GM12878 (cell line): ENCODE measurements around the gene ROBO1. TPM values are rescaled to one million over a fixed set of nuclear protein-coding genes. Genes with fewer than 3 reads are reported as not detected.

Experiments
- ATAC-seq: fragments of 200-7000 bp; cut with Tn5 transposase; 3 replicates; pipeline ENCODE4 v1.9.1; 2020; ENCODE audit warnings: mild to moderate bottlenecking, moderate library complexity
- BruUV-seq: library from RNA; stranded (reverse); fragments of 400-500 nt; replicated peaks from 2 replicates; lab custom pipeline; 2021; lab: Mats Ljungman, UMichigan
- CTCF ChIA-PET: fragments of 300-600 bp; sonication (Branson Sonifier 250); formaldehyde crosslinking; extraction: SDS; loops from one replicate; lab custom pipeline; 2021; ENCODE audit warnings: inconsistent platforms; lab: Yijun Ruan, JAX
- POLR2A ChIA-PET: fragments of 350-600 bp; formaldehyde crosslinking; extraction: SDS; loops from one replicate; lab custom pipeline; 2021; ENCODE audit warnings: inconsistent platforms; lab: Charles Lee
- RAD21 ChIA-PET: fragments of 300-600 bp; sonication (Branson Sonifier 250); formaldehyde crosslinking; loops from one replicate; lab custom pipeline; 2023; ENCODE audit warnings: antibody characterized with exemption; ENCODE audit not compliant: unreplicated experiment; lab: Charles Lee
- SMC1A ChIA-PET: fragments of 300-600 bp; sonication (Branson Sonifier 250); formaldehyde crosslinking; loops from one replicate; lab custom pipeline; 2023; ENCODE audit not compliant: unreplicated experiment, uncharacterized antibody; lab: Charles Lee
- DNase-seq: peaks from one replicate; pipeline ENCODE4 v3.0.0-alpha.2; 2011; ENCODE audit warnings: low read depth, low spot score
- FAIRE-seq: peaks from 3 replicates; lab custom pipeline; 2011; peaks lifted over from hg19 to GRCh38; lab: Jason Lieb, UNC
- H2AFZ ChIP-seq: 2 replicates; pipeline ENCODE4 v1.6.0; 2011; ENCODE audit warnings: low read depth, low read length, control low read depth; ENCODE audit not compliant: control insufficient read depth
- H3K27ac ChIP-seq: 2 replicates; pipeline ENCODE4 v1.5.1; 2011; ENCODE audit warnings: control low read depth; ENCODE audit not compliant: control insufficient read depth, insufficient read depth
- H3K27me3 ChIP-seq, 2 experiments: replicated peaks in 1 of 2; 2 replicates each; pipeline versions ENCODE4 v1.6.0 to v1.6.1; 2011; ENCODE audit warnings: low read length in 1 of 2; ENCODE audit not compliant: control insufficient read depth in 2 of 2, insufficient read depth in 2 of 2
- H3K36me3 ChIP-seq, 2 experiments: 2 replicates each; pipeline ENCODE4 v1.5.1; 2011; ENCODE audit warnings: low read length in 1 of 2; ENCODE audit not compliant: control insufficient read depth in 2 of 2, insufficient read depth in 2 of 2
- H3K4me1 ChIP-seq: 2 replicates; pipeline ENCODE4 v1.6.1; 2011; ENCODE audit warnings: mild to moderate bottlenecking, low read length, moderate library complexity, mixed read lengths; ENCODE audit not compliant: control insufficient read depth, insufficient read depth
- H3K4me2 ChIP-seq: 2 replicates; pipeline ENCODE4 v1.6.0; 2011; ENCODE audit warnings: control low read depth; ENCODE audit not compliant: control insufficient read depth, insufficient read depth
- H3K4me3 ChIP-seq: fragments of 200-600 bp; sonication (generic); 2 replicates; pipeline ENCODE4 v1.5.1; 2016
- H3K79me2 ChIP-seq: 2 replicates; pipeline ENCODE4 v1.6.0; 2011; ENCODE audit warnings: low read length; ENCODE audit not compliant: control insufficient read depth, insufficient read depth
- H3K9ac ChIP-seq: 2 replicates; pipeline ENCODE4 v1.8.0; 2011; ENCODE audit warnings: low read length, control low read depth, mixed read lengths; ENCODE audit not compliant: control insufficient read depth, insufficient read depth
- H3K9me3 ChIP-seq: replicated peaks from 3 replicates; pipeline ENCODE4 v1.5.1; 2011; ENCODE audit warnings: mild to moderate bottlenecking, low read length; ENCODE audit not compliant: control insufficient read depth, insufficient read depth
- H4K20me1 ChIP-seq: 2 replicates; pipeline ENCODE4 v1.6.0; 2011; ENCODE audit not compliant: control insufficient read depth, insufficient read depth
- CBX3 ChIP-seq: fragments of 200-600 bp; sonication (generic); IDR thresholded peaks from 2 replicates; pipeline ENCODE4 v1.6.1; 2016; ENCODE audit warnings: low read depth, borderline replicate concordance
- CHD2 ChIP-seq: IDR thresholded peaks from 2 replicates; pipeline ENCODE4 v1.6.1; 2011; ENCODE audit warnings: low read depth, low read length, improper control_type of control experiment, borderline replicate concordance
- EP300 ChIP-seq, 2 experiments: fragments of 150-350 bp in 1 of 2; IDR thresholded peaks; 2 replicates each; pipeline ENCODE4 v1.6.1; 2011 to 2012; ENCODE audit warnings: low read depth in 2 of 2, low read length in 2 of 2, borderline replicate concordance in 1 of 2, improper control_type of control experiment in 1 of 2, inconsistent platforms in 1 of 2; ENCODE audit not compliant: control insufficient read depth in 1 of 2
- SREBF2 ChIP-seq: IDR thresholded peaks from 2 replicates; pipeline ENCODE4 v1.6.1; 2012; ENCODE audit warnings: mild to moderate bottlenecking, low read length
- TARDBP ChIP-seq: IDR thresholded peaks from 2 replicates; pipeline ENCODE4 v1.6.1; 2016; ENCODE audit warnings: borderline replicate concordance
- YBX1 ChIP-seq: fragments of 450-650 bp; IDR thresholded peaks from 2 replicates; pipeline ENCODE4 v1.6.1; 2016; ENCODE audit warnings: antibody characterized with exemption
- ZBTB4 ChIP-seq: fragments of 450-650 bp; formaldehyde crosslinking; IDR thresholded peaks from 2 replicates; pipeline ENCODE4 v1.4.0; 2022; ENCODE audit warnings: mild to moderate bottlenecking, moderate library complexity
- ZNF274 ChIP-seq: IDR thresholded peaks from one replicate; pipeline ENCODE4 v1.8.0; 2011; ENCODE audit not compliant: insufficient read length, insufficient read depth
- ZNF622 ChIP-seq: fragments of 450-650 bp; IDR thresholded peaks from 2 replicates; pipeline ENCODE4 v1.6.1; 2017; ENCODE audit warnings: mild to moderate bottlenecking, inconsistent platforms
- ZSCAN29 ChIP-seq: fragments of 450-650 bp; IDR thresholded peaks from 2 replicates; pipeline ENCODE4 v1.6.1; 2017; ENCODE audit warnings: mild to moderate bottlenecking, moderate library complexity
- WGBS: methylation state at CpG from one replicate; pipeline ENCODE4 v1.1.6; 2016; ENCODE audit warnings: low lambda C conversion rate; ENCODE audit not compliant: insufficient replicate concordance, insufficient coverage; ENCODE audit errors: missing lambda C conversion rate; 5-methylcytosine and 5-hydroxymethylcytosine counted together
- in situ Hi-C: fragments of 300-500 bp; cut with MboI; formaldehyde crosslinking; loops from 9 replicates; pipeline ENCODE4 v1.14.3; 2018; ENCODE audit warnings: mixed read lengths
- intact Hi-C: fragments of 100-400 bp; cut with micrococcal nuclease; formaldehyde crosslinking; loops from one replicate; pipeline ENCODE4 v1.14.2; 2022; ENCODE audit not compliant: unreplicated experiment
- polyA plus RNA-seq, 11 experiments: library from polyadenylated mRNA; depleted of rRNA in 4 of 11; unstranded in 6 of 11; stranded (reverse) in 5 of 11; fragments of >200 nt; fragmentation: Nextera tagmentation in 4 of 11; fragmentation: Illumina TruSeq in 1 of 11; extraction: Ambion mirVana in 4 of 11; extraction: Trizol in 1 of 11; gene quantifications; 1 replicate in 1 of 11; 2 replicates in 10 of 11; pipeline versions ENCODE4 v1.2.1 to v1.2.3, GENCODE V29; 2011 to 2016; ENCODE audit warnings: inconsistent platforms in 2 of 11, missing spikeins in 2 of 11, low read depth in 1 of 11
- total RNA-seq, 4 experiments: library from RNA; depleted of rRNA in 3 of 4; stranded (reverse); fragments of >200 nt in 3 of 4; fragmentation: Illumina TruSeq in 1 of 4; extraction: Trizol in 1 of 4; gene quantifications; 2 replicates each; pipeline versions ENCODE4 v1.2.1 to v1.2.3, GENCODE V29; 2013 to 2021
- TF ChIP-seq, protein P1 (sequence below): fragments of 450-650 bp; IDR thresholded peaks from 2 replicates; pipeline ENCODE4 v1.6.1; 2018; ENCODE audit warnings: mild to moderate bottlenecking, low read depth, moderate library complexity; ENCODE audit not compliant: partially characterized antibody

Gene ROBO1
- total and polyA plus RNA-seq, 10 of the 15 experiments (the other 5 are each of a cell fraction or from before 2014, with no cell fraction given), result 0.29 to 46.5 (median 1.2) TPM

GRCh38 chr3:79337798-79338197 is 430.0 kb downstream of the ROBO1 start:
- Histone ChIP-seq H3K36me3 (no peaks in the 10 kb centered on the region), H3K27ac (no peak overlapping the region), H4K20me1 (no peaks in the 10 kb centered on the region), H3K4me3 (no peak overlapping the region), H3K4me2 (no peak overlapping the region), H2AFZ (no peak overlapping the region), H3K27me3 (no peaks in the 10 kb centered on the region), H3K9me3 (no peaks in the 10 kb centered on the region), H3K79me2 (no peaks in the 10 kb centered on the region), H3K9ac (no peak overlapping the region), H3K4me1 (no peaks in the 10 kb centered on the region)
- FAIRE-seq (no peak), ATAC-seq (no peak), DNase-seq (no peak)
- CTCF ChIA-PET, result no interaction called here
- TF ChIP-seq ZNF622, result no peak
- no peak for TF ChIP-seq CBX3
- TF ChIP-seq ZNF274, result no peak
- TF ChIP-seq YBX1, result no peak
- TF ChIP-seq, protein P1, sequence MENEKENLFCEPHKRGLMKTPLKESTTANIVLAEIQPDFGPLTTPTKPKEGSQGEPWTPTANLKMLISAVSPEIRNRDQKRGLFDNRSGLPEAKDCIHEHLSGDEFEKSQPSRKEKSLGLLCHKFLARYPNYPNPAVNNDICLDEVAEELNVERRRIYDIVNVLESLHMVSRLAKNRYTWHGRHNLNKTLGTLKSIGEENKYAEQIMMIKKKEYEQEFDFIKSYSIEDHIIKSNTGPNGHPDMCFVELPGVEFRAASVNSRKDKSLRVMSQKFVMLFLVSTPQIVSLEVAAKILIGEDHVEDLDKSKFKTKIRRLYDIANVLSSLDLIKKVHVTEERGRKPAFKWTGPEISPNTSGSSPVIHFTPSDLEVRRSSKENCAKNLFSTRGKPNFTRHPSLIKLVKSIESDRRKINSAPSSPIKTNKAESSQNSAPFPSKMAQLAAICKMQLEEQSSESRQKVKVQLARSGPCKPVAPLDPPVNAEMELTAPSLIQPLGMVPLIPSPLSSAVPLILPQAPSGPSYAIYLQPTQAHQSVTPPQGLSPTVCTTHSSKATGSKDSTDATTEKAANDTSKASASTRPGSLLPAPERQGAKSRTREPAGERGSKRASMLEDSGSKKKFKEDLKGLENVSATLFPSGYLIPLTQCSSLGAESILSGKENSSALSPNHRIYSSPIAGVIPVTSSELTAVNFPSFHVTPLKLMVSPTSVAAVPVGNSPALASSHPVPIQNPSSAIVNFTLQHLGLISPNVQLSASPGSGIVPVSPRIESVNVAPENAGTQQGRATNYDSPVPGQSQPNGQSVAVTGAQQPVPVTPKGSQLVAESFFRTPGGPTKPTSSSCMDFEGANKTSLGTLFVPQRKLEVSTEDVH, result no peak
- SMC1A ChIA-PET, result no interaction called here
- intact Hi-C loops (no loop called here), in situ Hi-C loops (no loop called here)
- POLR2A ChIA-PET, result no interaction called here
- no TSS peak for BruUV-seq
- RAD21 ChIA-PET, result no interaction called here

GRCh38 chr3:79329154-79329553 is 438.6 kb downstream of the ROBO1 start:
- no peak for TF ChIP-seq TARDBP
- TF ChIP-seq SREBF2, result no peak
- TF ChIP-seq CHD2, result no peak
- TF ChIP-seq YBX1, result no peak
- no peak for TF ChIP-seq EP300 (IDR thresholded peaks at IDR 0.05; ENCODE audit: borderline replicate concordance in 1 of 2, control insufficient read depth in 1 of 2, low read depth in 2 of 2, low read length in 2 of 2)
- TF ChIP-seq ZSCAN29, result no peak
- no peak for TF ChIP-seq ZBTB4
- no peaks in the 10 kb centered on the region for H3K27me3 ChIP-seq
- H3K9me3 ChIP-seq, result no peaks in the 10 kb centered on the region
- intact Hi-C loops, result no loop called here
- H2AFZ ChIP-seq, result no peak overlapping the region
- ATAC-seq, result no peak; the same call in 2 of the 3 replicates
- H3K4me1 ChIP-seq, result no peaks in the 10 kb centered on the region
- no peak for DNase-seq
- no peak overlapping the region for H3K27ac ChIP-seq
- in situ Hi-C loops, result no loop called here
- no peak overlapping the region for H3K9ac ChIP-seq
- 20% methylated on average over 2 of the region's 2 CpGs for WGBS
- CTCF ChIA-PET, result no interaction called here
- no peak for FAIRE-seq
- H3K79me2 ChIP-seq, result no peaks in the 10 kb centered on the region
- H4K20me1 ChIP-seq, result no peaks in the 10 kb centered on the region
- no peak overlapping the region for H3K4me2 ChIP-seq
- no peaks in the 10 kb centered on the region for H3K36me3 ChIP-seq
- SMC1A ChIA-PET, result no interaction called here
- POLR2A ChIA-PET, result no interaction called here
- RAD21 ChIA-PET, result no interaction called here
- no TSS peak for BruUV-seq
- no peak overlapping the region for H3K4me3 ChIP-seq
